MM.1S (cell line): ENCODE results near the gene EBF3.

Experiments
- DNase-seq: peaks from one replicate; pipeline ENCODE4 v3.0.0-alpha.2; 2015
- H2AFZ ChIP-seq: fragments of 300-600 bp; sonication (generic); 2 replicates; pipeline ENCODE4 v1.6.0; 2016; ENCODE audit warnings: antibody characterized with exemption, low read length
- H3F3A ChIP-seq: fragments of 300-600 bp; sonication (generic); 2 replicates; pipeline ENCODE4 v1.6.1; 2016; ENCODE audit warnings: mild to moderate bottlenecking, antibody characterized with exemption, low read length, moderate library complexity, mixed read lengths; ENCODE audit not compliant: insufficient read depth
- H3K27ac ChIP-seq: fragments of 300-600 bp; sonication (generic); 2 replicates; pipeline ENCODE4 v1.5.1; 2016; ENCODE audit warnings: mild to moderate bottlenecking, low read length
- H3K27me3 ChIP-seq: fragments of 300-600 bp; sonication (generic); replicated peaks from 2 replicates; pipeline ENCODE4 v1.6.0; 2016; ENCODE audit warnings: low read length; ENCODE audit not compliant: insufficient read depth
- H3K36me3 ChIP-seq: fragments of 300-600 bp; sonication (generic); replicated peaks from 2 replicates; pipeline ENCODE4 v1.6.1; 2016; ENCODE audit warnings: mild to moderate bottlenecking, low read length, mixed read lengths; ENCODE audit not compliant: insufficient read depth
- H3K4me1 ChIP-seq: fragments of 300-600 bp; sonication (generic); 2 replicates; pipeline ENCODE4 v1.6.1; 2016; ENCODE audit warnings: low read length, mixed read lengths
- H3K4me2 ChIP-seq: fragments of 300-600 bp; sonication (generic); 2 replicates; pipeline ENCODE4 v1.6.0; 2016; ENCODE audit warnings: low read depth, low read length
- H3K4me3 ChIP-seq: fragments of 300-600 bp; sonication (generic); 2 replicates; pipeline ENCODE4 v1.5.1; 2016; ENCODE audit warnings: low read length, mixed read lengths
- H3K79me2 ChIP-seq: fragments of 300-600 bp; sonication (generic); 2 replicates; pipeline ENCODE4 v1.6.1; 2016; ENCODE audit warnings: mixed run types, low read length, mixed read lengths
- H3K9ac ChIP-seq: fragments of 300-600 bp; sonication (generic); 2 replicates; pipeline ENCODE4 v1.6.1; 2016; ENCODE audit warnings: low read length, mixed read lengths
- H3K9me2 ChIP-seq: fragments of 300-600 bp; sonication (generic); replicated peaks from 2 replicates; pipeline ENCODE4 v1.6.1; 2016; ENCODE audit warnings: mild to moderate bottlenecking, low read length, mixed read lengths; ENCODE audit not compliant: insufficient read depth
- H3K9me3 ChIP-seq: fragments of 300-600 bp; sonication (generic); replicated peaks from 2 replicates; pipeline ENCODE4 v1.6.1; 2016; ENCODE audit warnings: mild to moderate bottlenecking, low read length, mixed read lengths; ENCODE audit not compliant: insufficient read depth
- H4K20me1 ChIP-seq: fragments of 300-600 bp; sonication (generic); 2 replicates; pipeline ENCODE4 v1.6.1; 2016; ENCODE audit warnings: mild to moderate bottlenecking, low read length, moderate library complexity, mixed read lengths; ENCODE audit not compliant: insufficient read depth
- CTCF ChIP-seq: fragments of 300-600 bp; sonication (generic); IDR thresholded peaks from 2 replicates; pipeline ENCODE4 v1.5.1; 2016; ENCODE audit warnings: antibody characterized with exemption, low read length, mixed read lengths
- EZH2 ChIP-seq: fragments of 300-600 bp; sonication (generic); optimal IDR thresholded peaks from 2 replicates; pipeline ENCODE3; 2017; ENCODE audit warnings: low read depth, mild to moderate bottlenecking, antibody characterized with exemption, low read length, mixed read lengths
- EZH2phosphoT487 ChIP-seq: fragments of 300-600 bp; sonication (generic); IDR thresholded peaks from 2 replicates; pipeline ENCODE4 v1.6.1; 2018; ENCODE audit warnings: antibody characterized with exemption, low read length

Gene EBF3

DNA sequence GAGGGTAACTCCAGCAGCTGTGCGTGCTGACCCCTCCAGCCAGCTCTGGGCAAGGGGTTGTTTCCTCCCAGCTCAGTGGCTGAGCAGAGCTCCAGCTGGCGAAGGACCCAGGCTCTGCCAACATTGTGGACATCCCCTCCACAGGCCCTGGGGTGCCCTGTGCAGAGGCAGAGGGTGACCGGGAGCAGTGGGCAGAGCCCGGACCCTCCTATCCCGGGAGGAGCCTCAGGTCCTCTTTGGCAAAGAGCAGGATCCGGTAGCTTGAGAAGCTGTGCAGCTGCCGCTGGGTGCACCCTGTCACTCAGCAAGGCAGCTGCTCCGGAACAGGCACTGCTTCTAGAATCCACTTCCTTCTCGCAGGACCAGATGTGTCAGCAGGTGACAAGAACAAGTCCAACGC lies 175.9 kb downstream of the EBF3 start:
- Histone ChIP-seq H4K20me1 (no peaks in the 10 kb centered on the region), H3K4me2 (no peak overlapping the region), H3K4me3 (no peak overlapping the region), H3K79me2 (no peaks in the 10 kb centered on the region), H2AFZ (no peak overlapping the region), H3F3A (no peaks in the 10 kb centered on the region), H3K9me2 (no peaks in the 10 kb centered on the region), H3K27ac (no peak overlapping the region), H3K9ac (no peak overlapping the region), H3K4me1 (no peaks in the 10 kb centered on the region), H3K27me3 (no peaks in the 10 kb centered on the region), H3K9me3 (no peaks in the 10 kb centered on the region), H3K36me3 (no peaks in the 10 kb centered on the region)
- no peak for DNase-seq
- TF ChIP-seq EZH2 = no peak
- TF ChIP-seq EZH2phosphoT487 = no peak
- no peak for TF ChIP-seq CTCF

DNA sequence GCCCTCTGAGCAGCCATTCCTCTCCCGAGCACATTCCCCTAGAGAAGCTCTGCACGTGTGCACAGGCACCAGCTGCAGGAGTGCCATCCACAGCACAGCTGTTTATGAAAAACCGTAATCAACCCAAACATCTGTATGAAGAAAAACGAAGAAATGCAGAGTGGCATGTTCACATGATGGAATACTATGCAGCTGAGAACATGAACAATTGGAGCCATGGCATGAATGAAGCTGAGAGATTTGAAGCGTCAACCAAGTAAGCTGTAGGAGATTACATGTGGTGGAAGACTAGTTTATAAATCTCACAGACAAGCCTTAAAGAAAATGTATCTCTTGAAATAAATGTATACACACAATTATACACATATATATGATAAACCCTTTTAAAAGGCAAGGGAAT lies 176.5 kb downstream of the EBF3 start:
- no peak for TF ChIP-seq EZH2phosphoT487
- no peak for TF ChIP-seq CTCF
- TF ChIP-seq EZH2 = no peak
- H3K79me2 ChIP-seq = no peaks in the 10 kb centered on the region
- H3K36me3 ChIP-seq = no peaks in the 10 kb centered on the region
- H3F3A ChIP-seq = no peaks in the 10 kb centered on the region
- H3K4me3 ChIP-seq = no peak overlapping the region
- H3K27me3 ChIP-seq = no peaks in the 10 kb centered on the region
- no peak overlapping the region for H2AFZ ChIP-seq
- H3K9me2 ChIP-seq = no peaks in the 10 kb centered on the region
- H3K4me2 ChIP-seq = no peak overlapping the region
- no peaks in the 10 kb centered on the region for H3K4me1 ChIP-seq
- DNase-seq = no peak
- no peak overlapping the region for H3K9ac ChIP-seq
- H4K20me1 ChIP-seq = no peaks in the 10 kb centered on the region
- H3K9me3 ChIP-seq = no peaks in the 10 kb centered on the region
- H3K27ac ChIP-seq = no peak overlapping the region

- TF ChIP-seq EZH2phosphoT487 (no peak), EZH2 (no peak), CTCF (no peak)
- H3K4me3 ChIP-seq = no peak overlapping the region
- H3K9ac ChIP-seq = no peak overlapping the region
- no peaks in the 10 kb centered on the region for H3K36me3 ChIP-seq
- H3K27ac ChIP-seq = no peak overlapping the region
- H3F3A ChIP-seq = no peaks in the 10 kb centered on the region
- H3K27me3 ChIP-seq = no peaks in the 10 kb centered on the region
- DNase-seq = no peak
- no peaks in the 10 kb centered on the region for H3K9me2 ChIP-seq
- no peaks in the 10 kb centered on the region for H3K4me1 ChIP-seq
- H3K9me3 ChIP-seq = no peaks in the 10 kb centered on the region
- H2AFZ ChIP-seq = no peak overlapping the region
- no peak overlapping the region for H3K4me2 ChIP-seq
- H3K79me2 ChIP-seq = no peaks in the 10 kb centered on the region
- H4K20me1 ChIP-seq = no peaks in the 10 kb centered on the region
These were observed 177.9 kb downstream of the EBF3 start for GRCh38 chr10:129786216-129786615.
